SU-DHL-6 (cell line): ENCODE data around the gene ZYG11B.

Experiments
- CTCF ChIP-seq: fragments of 200-600 bp; sonication (generic); IDR thresholded peaks from one replicate; pipeline ENCODE4 v1.5.1; 2017; ENCODE audit warnings: antibody characterized with exemption, mild to moderate bottlenecking, low read length, moderate library complexity; ENCODE audit not compliant: insufficient read depth, poor library complexity, severe bottlenecking
- EZH2phosphoT487 ChIP-seq: fragments of 200-600 bp; sonication (generic), shearing (Covaris generic); conservative IDR thresholded peaks from 2 replicates; pipeline ENCODE4 v1.6.1; 2018; ENCODE audit warnings: mild to moderate bottlenecking, antibody characterized with exemption, low read length, moderate library complexity, mixed read lengths

- TF ChIP-seq CTCF (no peak), EZH2phosphoT487 (no peak)
Observed at GRCh38 chr1:52697795-52698674, 28.2 kb upstream of the ZYG11B start, which contains the start of gene COA7.
